Measurements from ENCODE around the gene MS4A1. TPM values are rescaled to one million over a fixed set of nuclear protein-coding genes. Genes with fewer than 3 reads are reported as not detected.
"Not testable (repeated sequence)": the region's sequence is repeated elsewhere in the genome, so short reads cannot be mapped to it uniquely, and the experiment has no call there.

MS4A1 gene
- total RNA-seq, 1 experiment from 2014 or later, result not detected

- Histone ChIP-seq H3K4me1 (ENCODE audit: insufficient read depth, low read length, poor library complexity, severe bottlenecking) (no peaks in the 10 kb centered on the region), H3K36me3 (ENCODE audit: insufficient read depth, low read length, poor library complexity, severe bottlenecking) (no peaks in the 10 kb centered on the region), H3K27ac (ENCODE audit: low read depth, low read length, poor library complexity, severe bottlenecking) (no peak overlapping the region), H3K4me3 (ENCODE audit: low read depth, low read length, poor library complexity, severe bottlenecking) (no peak overlapping the region), H3K9me3 (ENCODE audit: low read depth, low read length, poor library complexity, severe bottlenecking) (no peaks in the 10 kb centered on the region), H3K27me3 (replicated peaks; ENCODE audit: insufficient read depth, low read depth, low read length, poor library complexity) (peaks cover 21% of the 10 kb centered on the region)
- TF ChIP-seq CTCF (conservative IDR thresholded peaks at IDR 0.05; ENCODE audit: low read depth, low read length) (no peak), EZH2 (IDR thresholded peaks at IDR 0.05; ENCODE audit: borderline replicate concordance, low read depth, low read length, poor library complexity, severe bottlenecking) (no peak)
- intact Hi-C loops (cut with micrococcal nuclease; ENCODE audit: unreplicated experiment), result no loop called here
- ChIA-PET POLR2A (ENCODE audit: low non-redundant PET) (no interaction called here), CTCF (no interaction called here)
- BruUV-seq (replicated peaks), result no TSS peak
- no peak for DNase-seq (ENCODE audit: low spot score)
Observed at GRCh38 chr11:60502221-60502775, 46.7 kb downstream of the MS4A1 start.

DNA sequence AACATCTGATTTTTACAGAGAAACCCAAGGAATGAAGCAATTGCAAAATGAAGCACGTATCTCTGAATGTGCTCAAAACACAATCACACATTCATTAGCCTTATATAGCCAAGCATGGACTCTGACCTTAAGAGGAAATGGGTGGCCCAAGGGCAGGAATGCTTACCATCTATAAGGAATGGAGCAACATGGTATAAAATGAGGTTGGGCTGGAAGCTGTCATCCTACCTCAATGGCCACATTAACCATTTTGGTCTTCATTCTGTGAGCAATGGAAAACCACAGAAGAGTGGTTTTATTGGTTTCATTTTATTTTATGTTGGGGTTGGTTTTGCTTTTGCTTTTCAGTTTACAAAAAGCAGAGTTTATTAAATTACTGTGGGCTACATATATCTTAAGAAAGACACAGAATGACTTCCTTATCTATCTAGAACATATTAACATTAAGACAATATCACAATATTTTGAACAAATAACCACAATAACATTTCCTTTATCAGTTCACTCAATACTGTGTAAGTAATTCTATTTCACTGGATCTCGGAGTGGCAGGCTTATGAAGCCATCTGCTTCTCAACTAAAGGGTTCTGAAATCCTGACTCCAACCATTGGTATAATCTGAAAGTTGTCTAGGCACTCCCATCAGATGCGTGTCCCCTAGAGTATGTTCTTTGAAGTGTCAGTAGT lies 48.7 kb downstream of the MS4A1 start:
- BruUV-seq (replicated peaks), result no TSS peak
- ChIA-PET POLR2A (ENCODE audit: low non-redundant PET) (no interaction called here), CTCF (no interaction called here)
- no peak for DNase-seq (ENCODE audit: low spot score)
- TF ChIP-seq CTCF (conservative IDR thresholded peaks at IDR 0.05; ENCODE audit: low read depth, low read length) (no peak), EZH2 (IDR thresholded peaks at IDR 0.05; ENCODE audit: borderline replicate concordance, low read depth, low read length, poor library complexity, severe bottlenecking) (no peak)
- H3K4me3 ChIP-seq (ENCODE audit: low read depth, low read length, poor library complexity, severe bottlenecking), result no peak overlapping the region
- no peaks in the 10 kb centered on the region for H3K4me1 ChIP-seq (ENCODE audit: insufficient read depth, low read length, poor library complexity, severe bottlenecking)
- H3K9me3 ChIP-seq (ENCODE audit: low read depth, low read length, poor library complexity, severe bottlenecking), result no peaks in the 10 kb centered on the region
- peaks cover 21% of the 10 kb centered on the region for H3K27me3 ChIP-seq (replicated peaks; ENCODE audit: insufficient read depth, low read depth, low read length, poor library complexity)
- no peaks in the 10 kb centered on the region for H3K36me3 ChIP-seq (ENCODE audit: insufficient read depth, low read length, poor library complexity, severe bottlenecking)
- intact Hi-C loops (cut with micrococcal nuclease; ENCODE audit: unreplicated experiment), result no loop called here
- no peak overlapping the region for H3K27ac ChIP-seq (ENCODE audit: low read depth, low read length, poor library complexity, severe bottlenecking)

- DNase-seq (ENCODE audit: low spot score); BruUV-seq (replicated peaks); H3K36me3 ChIP-seq (ENCODE audit: insufficient read depth, low read length, poor library complexity, severe bottlenecking); POLR2A ChIA-PET (ENCODE audit: low non-redundant PET); CTCF ChIA-PET; H3K4me1 ChIP-seq (ENCODE audit: insufficient read depth, low read length, poor library complexity, severe bottlenecking); H3K4me3 ChIP-seq (ENCODE audit: low read depth, low read length, poor library complexity, severe bottlenecking); H3K9me3 ChIP-seq (ENCODE audit: low read depth, low read length, poor library complexity, severe bottlenecking); intact Hi-C loops (cut with micrococcal nuclease; ENCODE audit: unreplicated experiment); H3K27ac ChIP-seq (ENCODE audit: low read depth, low read length, poor library complexity, severe bottlenecking): not testable (repeated sequence)
- H3K27me3 ChIP-seq (replicated peaks; ENCODE audit: insufficient read depth, low read depth, low read length, poor library complexity), result peaks cover 15% of the 10 kb centered on the region
Observed at GRCh38 chr11:60509609-60510008, 54.0 kb downstream of the MS4A1 start.

GRCh38 chr11:60510209-60510608 lies 54.6 kb downstream of the MS4A1 start:
- H3K9me3 ChIP-seq (ENCODE audit: low read depth, low read length, poor library complexity, severe bottlenecking); CTCF ChIA-PET; H3K27ac ChIP-seq (ENCODE audit: low read depth, low read length, poor library complexity, severe bottlenecking); DNase-seq (ENCODE audit: low spot score); POLR2A ChIA-PET (ENCODE audit: low non-redundant PET); H3K4me3 ChIP-seq (ENCODE audit: low read depth, low read length, poor library complexity, severe bottlenecking); H3K36me3 ChIP-seq (ENCODE audit: insufficient read depth, low read length, poor library complexity, severe bottlenecking); BruUV-seq (replicated peaks); H3K4me1 ChIP-seq (ENCODE audit: insufficient read depth, low read length, poor library complexity, severe bottlenecking); intact Hi-C loops (cut with micrococcal nuclease; ENCODE audit: unreplicated experiment): not testable (repeated sequence)
- H3K27me3 ChIP-seq (replicated peaks; ENCODE audit: insufficient read depth, low read depth, low read length, poor library complexity), result peaks cover 17% of the 10 kb centered on the region
